ENCODE results near the gene UTS2.

GRCh38 chr1:7850786-7851185 is 2.1 kb downstream of the UTS2 start:
- TF ChIP-seq CTCF (conservative IDR thresholded peaks at IDR 0.05; ENCODE audit: low read depth, low read length) (no peak), EZH2 (IDR thresholded peaks at IDR 0.05; ENCODE audit: borderline replicate concordance, low read depth, low read length, poor library complexity, severe bottlenecking) (no peak)

Data from A673 (cell line).